ENCODE measurements around the gene PRSS2. TPM values are rescaled to one million over a fixed set of nuclear protein-coding genes. Genes with fewer than 3 reads are reported as not detected.
"Not testable (repeated sequence)": the region's sequence is repeated elsewhere in the genome, so short reads cannot be mapped to it uniquely, and the experiment has no call there.

The PRSS2 gene
- total and polyA plus RNA-seq, 2 donors (not counting 1 experiment from before 2014, with no cell fraction given), result not detected

- H3K79me2 ChIP-seq (ENCODE audit: control insufficient read depth, insufficient read depth, low read length); H3K27ac Mint-ChIP-seq; intact Hi-C loops (cut with micrococcal nuclease); H3K4me1 ChIP-seq (ENCODE audit: control insufficient read depth in 2 of 2, insufficient read depth in 2 of 2, low read length in 2 of 2); ATAC-seq (ENCODE audit: low read depth); H3K27me3 ChIP-seq (replicated peaks in 1 of 4; ENCODE audit: control extremely low read depth in 1 of 4, control insufficient read depth in 3 of 4, insufficient read depth in 4 of 4, low read length in 3 of 4); H3K9me3 Mint-ChIP-seq (ENCODE audit: insufficient read depth); CTCF ChIA-PET; H3K27me3 Mint-ChIP-seq; H3K27ac ChIP-seq (ENCODE audit: low read length in 2 of 2); H3K9me3 ChIP-seq (ENCODE audit: control extremely low read depth in 1 of 3, control insufficient read depth in 2 of 3, insufficient read depth in 1 of 3, low read length in 2 of 3); H3K4me2 ChIP-seq (replicated peaks; ENCODE audit: low read depth, low read length, poor library complexity, severe bottlenecking); DNase-seq; H4K20me1 ChIP-seq (ENCODE audit: control insufficient read depth, insufficient read depth, low read length, poor library complexity, severe bottlenecking); H3K9ac ChIP-seq (ENCODE audit: low read length); H3K36me3 ChIP-seq (replicated peaks in 1 of 2; ENCODE audit: control extremely low read depth in 1 of 2, control insufficient read depth in 1 of 2, extremely low read depth in 1 of 2, insufficient read depth in 2 of 2, low read length in 1 of 2); H3K4me3 Mint-ChIP-seq; POLR2A ChIA-PET; H3K4me1 Mint-ChIP-seq; H2AFZ ChIP-seq (ENCODE audit: insufficient read depth, low read depth, low read length, poor library complexity, severe bottlenecking); H3K4me3 ChIP-seq (ENCODE audit: control extremely low read depth in 1 of 5, extremely low read depth in 1 of 5, insufficient read depth in 1 of 5, low read depth in 2 of 5, low read length in 4 of 5): not testable (repeated sequence)
- 89% methylated on average over 11 of the region's 14 CpGs for WGBS (ENCODE audit: insufficient coverage)
Observed at GRCh38 chr7:142751526-142752175, 19.1 kb upstream of the PRSS2 start.

- H3K9me3 ChIP-seq (ENCODE audit: control extremely low read depth in 1 of 3, control insufficient read depth in 2 of 3, insufficient read depth in 1 of 3, low read length in 2 of 3), result no peaks in the 10 kb centered on the region
- POLR2A ChIA-PET, result no interaction called here
- WGBS (ENCODE audit: insufficient coverage), result no CpG with 5 or more reads among the region's 3 CpGs
- no peak overlapping the region for H3K4me2 ChIP-seq (replicated peaks; ENCODE audit: low read depth, low read length, poor library complexity, severe bottlenecking)
- H3K27ac Mint-ChIP-seq, result no peak overlapping the region
- H3K79me2 ChIP-seq (ENCODE audit: control insufficient read depth, insufficient read depth, low read length), result no peaks in the 10 kb centered on the region
- H3K4me3 ChIP-seq (ENCODE audit: control extremely low read depth in 1 of 5, extremely low read depth in 1 of 5, insufficient read depth in 1 of 5, low read depth in 2 of 5, low read length in 4 of 5), result no peak overlapping the region
- H3K27me3 ChIP-seq (replicated peaks in 1 of 4; ENCODE audit: control extremely low read depth in 1 of 4, control insufficient read depth in 3 of 4, insufficient read depth in 4 of 4, low read length in 3 of 4), result peaks cover 0 to 4% (median 0%) of the 10 kb centered on the region in 4 experiments
- H3K9me3 Mint-ChIP-seq (ENCODE audit: insufficient read depth), result no peaks in the 10 kb centered on the region
- no peak overlapping the region for H3K4me3 Mint-ChIP-seq
- H3K9ac ChIP-seq (ENCODE audit: low read length), result no peak overlapping the region
- no peak for DNase-seq
- H3K27me3 Mint-ChIP-seq, result peaks cover 10% of the 10 kb centered on the region
- intact Hi-C loops (cut with micrococcal nuclease), result no loop called here
- ATAC-seq (ENCODE audit: low read depth), result no peak
- H3K27ac ChIP-seq (ENCODE audit: low read length in 2 of 2), result no peak overlapping the region
- no peak for TF ChIP-seq CTCF (IDR thresholded peaks at IDR 0.05)
- no peak for TF ChIP-seq EZH2 (IDR thresholded peaks at IDR 0.05; ENCODE audit: borderline replicate concordance, insufficient read depth, low read depth, low read length, poor library complexity, severe bottlenecking)
- no peaks in the 10 kb centered on the region for H4K20me1 ChIP-seq (ENCODE audit: control insufficient read depth, insufficient read depth, low read length, poor library complexity, severe bottlenecking)
- no peaks in the 10 kb centered on the region for H3K36me3 ChIP-seq (replicated peaks in 1 of 2; ENCODE audit: control extremely low read depth in 1 of 2, control insufficient read depth in 1 of 2, extremely low read depth in 1 of 2, insufficient read depth in 2 of 2, low read length in 1 of 2)
- H3K4me1 Mint-ChIP-seq, result no peaks in the 10 kb centered on the region
- H2AFZ ChIP-seq (ENCODE audit: insufficient read depth, low read depth, low read length, poor library complexity, severe bottlenecking), result no peak overlapping the region
- CTCF ChIA-PET, result no interaction called here
- no peaks in the 10 kb centered on the region for H3K4me1 ChIP-seq (ENCODE audit: control insufficient read depth in 2 of 2, insufficient read depth in 2 of 2, low read length in 2 of 2)
Observed at GRCh38 chr7:142752376-142753225, 18.2 kb upstream of the PRSS2 start.
